ENCODE results near the gene PARP4.
"Not testable (repeated sequence)": the region's sequence is repeated elsewhere in the genome, so short reads cannot be mapped to it uniquely, and the experiment has no call there.

The PARP4 gene

DNA sequence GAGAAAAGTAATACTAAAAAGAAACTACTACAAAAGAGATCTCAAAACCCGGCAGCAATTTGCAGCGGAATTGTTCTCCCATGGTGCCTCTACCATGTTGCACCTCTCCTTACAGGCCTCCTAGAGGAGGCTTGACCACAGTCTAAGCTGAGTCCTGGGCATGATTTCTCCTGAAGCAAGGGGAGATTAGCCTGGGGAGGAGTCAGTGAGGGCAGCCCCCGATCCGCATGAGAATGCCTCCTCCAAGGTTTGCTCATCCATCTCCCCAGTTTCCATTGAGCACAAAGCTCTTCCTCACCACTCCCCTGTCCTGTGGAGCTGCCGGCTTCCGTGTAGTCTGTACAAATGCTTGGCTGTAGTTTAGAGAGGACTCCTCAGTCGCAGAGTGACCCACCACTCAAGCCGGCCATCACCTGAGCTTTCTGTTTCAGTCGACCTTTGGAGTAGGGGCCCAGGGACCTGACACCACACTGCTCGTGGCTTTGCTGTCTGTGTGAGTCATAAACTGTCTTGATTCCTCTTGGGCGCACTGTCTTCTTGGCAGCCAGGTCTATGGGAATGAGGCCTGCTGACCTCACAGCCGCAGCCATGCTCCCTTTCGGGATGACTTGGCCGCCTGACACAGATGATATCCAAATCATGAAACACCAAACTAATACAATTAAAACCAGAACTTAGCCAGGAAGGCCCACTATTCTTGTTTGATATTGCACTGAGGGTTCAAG is 130.9 kb downstream of the PARP4 start:
- Histone ChIP-seq H3K9ac (no peak overlapping the region), H3K27me3 (ENCODE audit: insufficient read depth, low read depth) (no peaks in the 10 kb centered on the region), H2AFZ (ENCODE audit: low read depth) (no peak overlapping the region), H3K36me3 (ENCODE audit: insufficient read depth) (no peaks in the 10 kb centered on the region), H3K4me1 (ENCODE audit: low read depth, poor library complexity, severe bottlenecking) (no peaks in the 10 kb centered on the region), H3K4me3 (IDR thresholded peaks at IDR 0.05; ENCODE audit: insufficient read depth, low read depth, low read length) (no peak overlapping the region), H4K20me1 (ENCODE audit: insufficient read depth) (no peaks in the 10 kb centered on the region), H3K4me2 (no peak overlapping the region), H3K27ac (no peak overlapping the region), H3K79me2 (ENCODE audit: insufficient read depth, low read depth) (no peaks in the 10 kb centered on the region)
- TF ChIP-seq, protein P1, sequence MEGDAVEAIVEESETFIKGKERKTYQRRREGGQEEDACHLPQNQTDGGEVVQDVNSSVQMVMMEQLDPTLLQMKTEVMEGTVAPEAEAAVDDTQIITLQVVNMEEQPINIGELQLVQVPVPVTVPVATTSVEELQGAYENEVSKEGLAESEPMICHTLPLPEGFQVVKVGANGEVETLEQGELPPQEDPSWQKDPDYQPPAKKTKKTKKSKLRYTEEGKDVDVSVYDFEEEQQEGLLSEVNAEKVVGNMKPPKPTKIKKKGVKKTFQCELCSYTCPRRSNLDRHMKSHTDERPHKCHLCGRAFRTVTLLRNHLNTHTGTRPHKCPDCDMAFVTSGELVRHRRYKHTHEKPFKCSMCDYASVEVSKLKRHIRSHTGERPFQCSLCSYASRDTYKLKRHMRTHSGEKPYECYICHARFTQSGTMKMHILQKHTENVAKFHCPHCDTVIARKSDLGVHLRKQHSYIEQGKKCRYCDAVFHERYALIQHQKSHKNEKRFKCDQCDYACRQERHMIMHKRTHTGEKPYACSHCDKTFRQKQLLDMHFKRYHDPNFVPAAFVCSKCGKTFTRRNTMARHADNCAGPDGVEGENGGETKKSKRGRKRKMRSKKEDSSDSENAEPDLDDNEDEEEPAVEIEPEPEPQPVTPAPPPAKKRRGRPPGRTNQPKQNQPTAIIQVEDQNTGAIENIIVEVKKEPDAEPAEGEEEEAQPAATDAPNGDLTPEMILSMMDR (conservative IDR thresholded peaks at IDR 0.05; ENCODE audit: low read depth, low read length) = no peak

DNA sequence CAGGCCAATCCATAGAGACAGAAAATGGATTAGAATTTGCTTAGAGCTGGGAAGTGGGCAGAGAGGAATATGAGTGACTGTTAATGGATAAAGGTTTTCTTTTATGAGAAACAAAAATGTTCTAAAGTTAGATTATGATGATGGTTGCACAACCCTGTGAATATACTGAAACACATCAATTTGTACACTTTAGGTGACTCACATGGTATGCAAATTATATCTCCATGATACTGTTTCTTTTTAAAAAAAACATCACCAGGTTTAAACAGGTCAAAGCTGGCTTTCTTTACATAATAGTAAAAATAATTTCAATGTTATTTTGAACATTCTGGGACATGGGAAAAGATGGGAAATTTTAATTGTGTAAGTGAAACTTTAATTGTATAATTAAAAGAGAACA is 131.7 kb downstream of the PARP4 start:
- H4K20me1 ChIP-seq (ENCODE audit: insufficient read depth); H2AFZ ChIP-seq (ENCODE audit: low read depth); H3K4me2 ChIP-seq; H3K9ac ChIP-seq; H3K36me3 ChIP-seq (ENCODE audit: insufficient read depth); H3K4me1 ChIP-seq (ENCODE audit: low read depth, poor library complexity, severe bottlenecking); H3K79me2 ChIP-seq (ENCODE audit: insufficient read depth, low read depth); H3K4me3 ChIP-seq (IDR thresholded peaks at IDR 0.05; ENCODE audit: insufficient read depth, low read depth, low read length); H3K27ac ChIP-seq; H3K27me3 ChIP-seq (ENCODE audit: insufficient read depth, low read depth): not testable (repeated sequence)

DNA sequence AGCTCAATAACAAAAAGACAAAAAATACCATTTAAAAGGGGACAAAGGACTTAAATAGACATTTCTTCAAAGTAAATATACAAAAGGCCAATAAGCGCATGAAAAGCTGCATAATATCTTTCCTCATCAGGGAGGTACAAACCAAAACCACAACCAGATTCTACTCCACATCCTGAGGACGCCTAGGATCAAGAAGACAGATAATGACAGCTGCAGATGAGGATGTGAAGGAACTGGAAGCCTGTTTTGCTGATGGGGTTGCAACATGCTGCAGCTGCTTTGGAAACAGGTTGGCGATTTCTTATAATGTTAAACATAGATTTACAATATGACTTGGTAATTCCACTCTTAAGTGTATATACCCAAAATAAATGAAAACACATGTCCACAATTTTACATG is 132.4 kb downstream of the PARP4 start:
- not testable (repeated sequence) for H2AFZ ChIP-seq (ENCODE audit: low read depth); H3K79me2 ChIP-seq (ENCODE audit: insufficient read depth, low read depth); H3K36me3 ChIP-seq (ENCODE audit: insufficient read depth); H3K9ac ChIP-seq; H3K4me1 ChIP-seq (ENCODE audit: low read depth, poor library complexity, severe bottlenecking); H3K27me3 ChIP-seq (ENCODE audit: insufficient read depth, low read depth); H3K27ac ChIP-seq; H3K4me2 ChIP-seq; H3K4me3 ChIP-seq (IDR thresholded peaks at IDR 0.05; ENCODE audit: insufficient read depth, low read depth, low read length); H4K20me1 ChIP-seq (ENCODE audit: insufficient read depth)

DNA sequence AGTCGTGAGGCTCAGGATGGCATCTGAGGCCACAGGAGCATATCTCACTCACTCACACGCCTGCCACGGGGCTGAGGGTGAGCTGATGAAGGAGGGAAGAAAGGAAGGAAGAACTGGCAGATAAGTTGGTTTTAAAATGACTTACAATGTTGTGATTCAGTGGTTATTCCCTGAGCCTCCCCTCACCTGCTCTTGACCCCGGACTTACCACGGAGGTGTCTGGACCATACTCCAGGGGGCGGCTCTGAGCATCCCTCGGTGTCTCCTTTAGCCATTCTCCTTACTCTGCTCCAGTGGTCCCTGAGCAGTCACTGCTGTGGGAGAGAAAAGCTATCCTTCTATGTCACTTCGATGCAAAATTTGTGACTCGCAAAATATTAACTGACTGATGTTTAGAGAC is 141.3 kb downstream of the PARP4 start:
- H3K9ac ChIP-seq; H4K20me1 ChIP-seq (ENCODE audit: insufficient read depth); H3K4me2 ChIP-seq; H3K79me2 ChIP-seq (ENCODE audit: insufficient read depth, low read depth); H3K4me1 ChIP-seq (ENCODE audit: low read depth, poor library complexity, severe bottlenecking); H2AFZ ChIP-seq (ENCODE audit: low read depth); H3K27ac ChIP-seq; H3K4me3 ChIP-seq (IDR thresholded peaks at IDR 0.05; ENCODE audit: insufficient read depth, low read depth, low read length); H3K27me3 ChIP-seq (ENCODE audit: insufficient read depth, low read depth); H3K36me3 ChIP-seq (ENCODE audit: insufficient read depth): not testable (repeated sequence)

Data from KMS-11 (cell line).